Tibial artery (tissue), 4 donors: ENCODE measurements around the gene NFIA.
A peak's percentile ranks its signal among the peaks of the same experiment; 100 is the strongest.

Experiments used
- DNase-seq, 2 donors: peaks; one replicate each; pipeline ENCODE4 v3.0.0-alpha.2; 2019
- H3K27ac ChIP-seq, 2 donors: fragments of 200-600 bp; sonication (generic) in 1 of 2; 1 replicate in 1 of 2; 2 replicates in 1 of 2; pipeline ENCODE4 v1.5.1; 2018 to 2019; ENCODE audit warnings: mild to moderate bottlenecking in 1 of 2
- H3K27me3 ChIP-seq, 2 donors: fragments of 200-600 bp; sonication (generic) in 1 of 2; one replicate each; pipeline versions ENCODE4 v1.5.1 to v1.6.0; 2016 to 2019
- H3K36me3 ChIP-seq, 3 donors: fragments of 200-600 bp; sonication (generic) in 2 of 3; one replicate each; pipeline ENCODE4 v1.5.1; 2016 to 2019; ENCODE audit warnings: mild to moderate bottlenecking in 2 of 3
- H3K4me1 ChIP-seq, 4 donors: fragments of 200-600 bp; sonication (generic) in 2 of 4; 1 replicate in 3 of 4; 2 replicates in 1 of 4; pipeline ENCODE4 v1.5.1; 2016 to 2019
- H3K4me3 ChIP-seq, 2 donors: fragments of 200-600 bp; sonication (generic) in 1 of 2; 1 replicate in 1 of 2; 2 replicates in 1 of 2; pipeline ENCODE4 v1.5.1; 2018 to 2019; ENCODE audit warnings: mild to moderate bottlenecking in 2 of 2
- H3K9me3 ChIP-seq, 3 donors: fragments of 200-600 bp; sonication (generic) in 1 of 3; one replicate each; pipeline ENCODE4 v1.5.1; 2016 to 2019
- CTCF ChIP-seq, 2 experiments: fragments of 200-600 bp in 1 of 2; fragments of 450-650 bp in 1 of 2; IDR thresholded peaks; one replicate each; pipeline ENCODE4 v1.5.1; 2017 to 2019; ENCODE audit warnings: antibody characterized with exemption in 2 of 2, mild to moderate bottlenecking in 1 of 2, moderate library complexity in 1 of 2
- intact Hi-C: fragments of 100-400 bp; cut with DNase I; formaldehyde crosslinking; loops from one replicate; pipeline ENCODE4 v1.15.0; 2023; ENCODE audit warnings: low total_unique reads

NFIA gene

GRCh38 chr1:61083807-61084440 is 1.6 kb downstream of the NFIA start:
- TF ChIP-seq CTCF (IDR thresholded peaks at IDR 0.05): no peak
- peak overlapping the region; percentile 88 to 95 for H3K4me3 ChIP-seq
- peak overlapping the region; percentile 99 for H3K27ac ChIP-seq
- H3K36me3 ChIP-seq: peaks cover 8 to 11% (median 9%) of the 10 kb centered on the region in 3 donors
- intact Hi-C loops: loop anchor here (10.0 kb wide), 1 partner anchor 251 kb away; no protein-coding TSS in a partner anchor
- peaks cover 0 to 57% (median 23%) of the 10 kb centered on the region in 4 donors for H3K4me1 ChIP-seq
- no peaks in the 10 kb centered on the region for H3K27me3 ChIP-seq
- no peak for DNase-seq
- no peaks in the 10 kb centered on the region for H3K9me3 ChIP-seq

GRCh38 chr1:61084491-61085031 is 2.2 kb downstream of the NFIA start:
- intact Hi-C loops: loop anchor here (5.0 to 10.0 kb wide), 3 partner anchors 32 to 250 kb away; no protein-coding TSS in a partner anchor

GRCh38 chr1:61085206-61085982 is 3.0 kb downstream of the NFIA start:
- H3K4me1 ChIP-seq: peaks cover 0 to 57% (median 18%) of the 10 kb centered on the region in 4 donors
- no peak for TF ChIP-seq CTCF (IDR thresholded peaks at IDR 0.05)
- H3K9me3 ChIP-seq: no peaks in the 10 kb centered on the region
- no peaks in the 10 kb centered on the region for H3K27me3 ChIP-seq
- H3K4me3 ChIP-seq: peak overlapping the region; percentile 88 to 95
- intact Hi-C loops: loop anchor here (5.0 to 10.0 kb wide), 3 partner anchors 33 to 249 kb away; no protein-coding TSS in a partner anchor
- H3K27ac ChIP-seq: peak overlapping the region; percentile 99
- peaks cover 8 to 11% (median 11%) of the 10 kb centered on the region in 3 donors for H3K36me3 ChIP-seq
- no peak for DNase-seq

More at GRCh38 chr1:61084491-61085031, 2.2 kb downstream of the NFIA start:
- Histone ChIP-seq H3K36me3 (peaks cover 8 to 11% (median 11%) of the 10 kb centered on the region in 3 donors), H3K27ac (peak overlapping the region; percentile 99), H3K4me1 (peaks cover 0 to 57% (median 18%) of the 10 kb centered on the region in 4 donors), H3K27me3 (no peaks in the 10 kb centered on the region), H3K4me3 (peak overlapping the region; percentile 88 to 95), H3K9me3 (no peaks in the 10 kb centered on the region)
- no peak for TF ChIP-seq CTCF (IDR thresholded peaks at IDR 0.05)
- no peak for DNase-seq

- H3K4me1 ChIP-seq: peaks cover 0 to 57% (median 18%) of the 10 kb centered on the region in 4 donors
- DNase-seq: no peak
- no peaks in the 10 kb centered on the region for H3K9me3 ChIP-seq
- intact Hi-C loops: loop anchor here (5.0 to 10.0 kb wide), 3 partner anchors 34 to 249 kb away; no protein-coding TSS in a partner anchor
- H3K36me3 ChIP-seq: peaks cover 8 to 11% (median 11%) of the 10 kb centered on the region in 3 donors
- TF ChIP-seq CTCF (IDR thresholded peaks at IDR 0.05): no peak
- peak overlapping the region; percentile 99 for H3K27ac ChIP-seq
- H3K4me3 ChIP-seq: peak overlapping the region; percentile 88 to 95
- no peaks in the 10 kb centered on the region for H3K27me3 ChIP-seq
Observed at GRCh38 chr1:61085983-61086644, 3.8 kb downstream of the NFIA start.

GRCh38 chr1:61087571-61087970 is 5.2 kb downstream of the NFIA start:
- peak overlapping the region; percentile 88 to 95 for H3K4me3 ChIP-seq
- intact Hi-C loops: loop anchor here (5.0 to 10.0 kb wide), 3 partner anchors 35 to 247 kb away; no protein-coding TSS in a partner anchor
- DNase-seq: peak in 1 of 2 donors; percentile 37

More at GRCh38 chr1:61087571-61087970, 5.2 kb downstream of the NFIA start:
- peaks cover 8 to 11% (median 11%) of the 10 kb centered on the region in 3 donors for H3K36me3 ChIP-seq
- H3K27me3 ChIP-seq: no peaks in the 10 kb centered on the region
- no peak for TF ChIP-seq CTCF (IDR thresholded peaks at IDR 0.05)
- no peaks in the 10 kb centered on the region for H3K9me3 ChIP-seq
- peaks cover 0 to 67% (median 28%) of the 10 kb centered on the region in 4 donors for H3K4me1 ChIP-seq
- H3K27ac ChIP-seq: peak overlapping the region; percentile 99
